Type B pancreatic cell (in vitro differentiated cells): Measurements from ENCODE around the gene KMT2C. TPM values are rescaled to one million over a fixed set of nuclear protein-coding genes. Genes with fewer than 3 reads are reported as not detected.
"Not testable (repeated sequence)": the region's sequence is repeated elsewhere in the genome, so short reads cannot be mapped to it uniquely, and the experiment has no call there.

Experiments
- DNase-seq: peaks from one replicate; pipeline ENCODE4 v3.0.0; 2021; ENCODE audit warnings: mixed read lengths; ENCODE audit not compliant: unreplicated experiment; ENCODE audit errors: extremely low spot score
- H3K27ac Mint-ChIP-seq: 2 replicates; pipeline ENCODE4 v1.8.0; 2021; ENCODE audit warnings: mild to moderate bottlenecking, mixed read lengths
- H3K27me3 Mint-ChIP-seq: 2 replicates; pipeline ENCODE4 v1.8.0; 2021; ENCODE audit warnings: mixed read lengths
- H3K36me3 Mint-ChIP-seq: 2 replicates; pipeline ENCODE4 v1.8.0; 2021; ENCODE audit warnings: mixed read lengths
- H3K4me1 Mint-ChIP-seq: one replicate; pipeline ENCODE4 v1.8.0; 2021; ENCODE audit warnings: mixed read lengths; ENCODE audit not compliant: unreplicated experiment
- H3K4me3 Mint-ChIP-seq: 2 replicates; pipeline ENCODE4 v1.8.0; 2021; ENCODE audit warnings: mild to moderate bottlenecking, mixed read lengths
- H3K9me3 Mint-ChIP-seq: 2 replicates; pipeline ENCODE4 v1.8.0; 2021; ENCODE audit warnings: mixed read lengths
- CTCF ChIP-seq: fragments of 200-600 bp; sonication (generic); conservative IDR thresholded peaks from 2 replicates; pipeline ENCODE4 v1.5.0; 2021; ENCODE audit warnings: antibody characterized with exemption, mild to moderate bottlenecking
- total RNA-seq: library from RNA; stranded (reverse); gene quantifications from 2 replicates; pipeline ENCODE4 v1.2.1, GENCODE V29; 2021; ENCODE audit warnings: low replicate concordance

Gene KMT2C
- total RNA-seq, 1 donor from 2014 or later: 60.3 TPM

GRCh38 chr7:152443586-152443985 lies 7.8 kb upstream of the KMT2C start:
- DNase-seq: no peak
- TF ChIP-seq CTCF: no peak
- Mint-ChIP-seq H3K36me3 (no peaks in the 10 kb centered on the region), H3K27ac (no peak overlapping the region), H3K9me3 (no peaks in the 10 kb centered on the region), H3K4me1 (no peaks in the 10 kb centered on the region), H3K27me3 (no peaks in the 10 kb centered on the region), H3K4me3 (no peak overlapping the region)

GRCh38 chr7:152442330-152442835 lies 6.6 kb upstream of the KMT2C start:
- Mint-ChIP-seq H3K9me3 (no peaks in the 10 kb centered on the region), H3K4me1 (peaks cover 4% of the 10 kb centered on the region), H3K27me3 (peaks cover 6% of the 10 kb centered on the region), H3K36me3 (no peaks in the 10 kb centered on the region), H3K27ac (no peak overlapping the region), H3K4me3 (no peak overlapping the region)
- DNase-seq: no peak
- TF ChIP-seq CTCF: no peak

GRCh38 chr7:152441810-152442209 lies 6.0 kb upstream of the KMT2C start:
- not testable (repeated sequence) for H3K9me3 Mint-ChIP-seq, H3K27me3 Mint-ChIP-seq, H3K4me1 Mint-ChIP-seq, DNase-seq, H3K4me3 Mint-ChIP-seq, H3K27ac Mint-ChIP-seq, H3K36me3 Mint-ChIP-seq

- H3K36me3 Mint-ChIP-seq, H3K4me1 Mint-ChIP-seq, H3K4me3 Mint-ChIP-seq, H3K9me3 Mint-ChIP-seq, H3K27ac Mint-ChIP-seq, H3K27me3 Mint-ChIP-seq, DNase-seq: not testable (repeated sequence)
These were observed 5.4 kb upstream of the KMT2C start for GRCh38 chr7:152441168-152441567.

- H3K4me3 Mint-ChIP-seq, H3K27me3 Mint-ChIP-seq, H3K36me3 Mint-ChIP-seq, DNase-seq, H3K27ac Mint-ChIP-seq, H3K9me3 Mint-ChIP-seq: not testable (repeated sequence)
- H3K4me1 Mint-ChIP-seq: peaks cover 18% of the 10 kb centered on the region
These were observed 2.2 kb upstream of the KMT2C start for GRCh38 chr7:152438017-152438416.

GRCh38 chr7:152436931-152437575 lies 1.2 kb upstream of the KMT2C start:
- H3K9me3 Mint-ChIP-seq, H3K36me3 Mint-ChIP-seq, H3K27me3 Mint-ChIP-seq, DNase-seq: not testable (repeated sequence)
- peak overlapping the region; percentile 91 for H3K4me3 Mint-ChIP-seq
- H3K27ac Mint-ChIP-seq: peak overlapping the region; percentile 88
- peaks cover 19% of the 10 kb centered on the region for H3K4me1 Mint-ChIP-seq

GRCh38 chr7:152436111-152436930 lies 518 bp upstream of the KMT2C start:
- no peak for TF ChIP-seq CTCF
- Mint-ChIP-seq H3K9me3 (no peaks in the 10 kb centered on the region), H3K27ac (peak overlapping the region; percentile 88), H3K27me3 (peaks cover 10% of the 10 kb centered on the region), H3K4me1 (peaks cover 23% of the 10 kb centered on the region), H3K36me3 (no peaks in the 10 kb centered on the region), H3K4me3 (peak overlapping the region; percentile 91)
- DNase-seq: peak; percentile 95

GRCh38 chr7:152434511-152435383 lies 1.1 kb downstream of the KMT2C start:
- H3K27ac Mint-ChIP-seq: peak overlapping the region; percentile 97
- H3K4me1 Mint-ChIP-seq: peaks cover 28% of the 10 kb centered on the region
- peak overlapping the region; percentile 96 for H3K4me3 Mint-ChIP-seq
- not testable (repeated sequence) for H3K36me3 Mint-ChIP-seq, H3K9me3 Mint-ChIP-seq, H3K27me3 Mint-ChIP-seq, DNase-seq
